GM18526 (cell line): Measurements from ENCODE around the gene HOTAIR.

Source experiments
- POLR2A ChIP-seq: IDR thresholded peaks from 3 replicates; pipeline ENCODE4 v1.6.1; 2011; ENCODE audit not compliant: insufficient read length; ENCODE audit errors: extremely low read depth

Gene HOTAIR

DNA sequence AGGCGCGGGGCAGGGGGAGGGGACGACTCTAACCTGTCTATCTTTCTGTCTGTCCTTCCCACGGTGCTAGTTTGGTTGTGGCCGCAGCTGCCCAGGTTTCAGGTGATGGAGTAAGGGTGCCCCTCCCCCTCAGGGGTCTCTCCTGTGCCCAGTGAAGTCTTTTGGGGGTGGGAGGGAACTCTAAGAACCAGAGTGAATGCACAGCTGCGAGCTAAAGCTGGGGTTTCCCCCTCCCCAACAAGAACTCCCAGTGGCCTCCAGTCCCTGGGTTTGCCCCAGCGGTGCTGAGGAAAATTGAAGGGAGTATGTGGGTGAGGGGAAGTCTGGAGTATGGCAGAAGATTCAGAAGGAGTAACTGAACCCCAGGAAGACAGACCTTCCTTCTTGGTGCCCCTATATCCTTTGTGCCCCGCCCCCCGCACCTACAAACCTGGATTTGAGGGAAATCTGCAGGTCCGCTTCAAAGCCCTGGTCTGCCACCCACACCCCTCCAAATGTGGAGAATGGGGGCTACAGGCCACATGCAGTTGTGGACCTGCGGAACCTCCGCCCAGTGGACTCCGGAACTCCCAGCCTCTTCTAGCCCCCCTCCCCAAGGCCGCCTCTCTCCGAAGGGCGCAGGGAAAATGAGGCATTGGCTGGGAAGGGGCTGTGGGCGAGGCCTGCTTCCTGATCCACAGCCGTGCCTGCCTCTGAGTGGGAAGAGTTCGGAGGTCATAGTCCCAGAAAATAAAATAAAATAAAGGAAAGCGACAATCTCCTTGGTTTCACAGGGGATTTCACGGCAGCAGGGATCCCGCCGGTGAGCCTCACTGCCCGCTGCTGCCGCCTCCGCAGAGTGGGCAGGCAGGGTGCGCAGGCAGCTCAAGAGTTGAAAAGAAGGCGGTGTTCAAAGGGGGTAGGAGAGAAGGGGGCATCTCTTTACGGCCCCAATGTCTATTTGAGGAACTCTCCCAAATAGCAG is 21.8 kb upstream of the HOTAIR start:
- TF ChIP-seq POLR2A: no peak

DNA sequence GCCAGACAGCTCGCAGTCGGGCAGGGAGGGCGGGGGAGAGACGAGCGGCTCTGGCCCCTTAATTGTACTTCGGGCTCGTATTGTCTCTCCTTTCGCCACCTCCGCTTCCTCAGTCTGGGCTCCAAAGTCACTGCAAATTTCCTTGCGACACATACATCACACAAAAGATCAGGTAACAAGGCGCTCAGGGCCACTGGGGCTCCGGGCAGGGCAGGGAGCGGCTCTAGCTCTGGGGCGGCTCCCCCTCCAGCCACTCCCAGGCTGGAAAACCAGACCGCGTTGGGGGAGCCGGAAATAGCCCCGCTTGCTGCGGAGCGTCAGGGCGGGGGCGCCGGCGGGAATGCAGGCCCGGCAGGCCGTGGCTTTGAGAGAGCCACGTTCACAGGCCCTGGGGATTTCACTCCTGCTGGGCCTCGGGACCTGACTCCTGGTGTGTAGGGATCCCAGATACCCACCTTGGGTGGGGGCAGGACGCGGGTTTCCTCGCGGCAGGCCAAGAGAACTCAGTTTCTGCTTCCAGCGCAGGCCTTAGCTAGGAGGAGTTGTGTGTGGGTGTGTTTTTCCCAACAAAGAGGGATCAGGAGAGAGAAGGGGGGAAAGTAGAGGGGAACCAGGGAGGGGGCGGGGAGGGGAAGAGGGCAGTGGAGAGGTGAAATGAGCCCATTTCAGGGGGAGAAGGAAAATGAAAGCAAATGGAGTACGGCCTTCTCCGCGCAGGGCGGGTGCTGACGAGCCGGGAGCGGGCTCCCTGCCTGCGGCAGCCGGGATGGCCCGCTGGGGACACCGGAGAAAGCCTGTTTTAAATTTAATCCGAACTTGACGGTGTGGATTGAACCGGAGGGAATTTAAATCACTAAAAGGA is 20.9 kb upstream of the HOTAIR start:
- no peak for TF ChIP-seq POLR2A

DNA sequence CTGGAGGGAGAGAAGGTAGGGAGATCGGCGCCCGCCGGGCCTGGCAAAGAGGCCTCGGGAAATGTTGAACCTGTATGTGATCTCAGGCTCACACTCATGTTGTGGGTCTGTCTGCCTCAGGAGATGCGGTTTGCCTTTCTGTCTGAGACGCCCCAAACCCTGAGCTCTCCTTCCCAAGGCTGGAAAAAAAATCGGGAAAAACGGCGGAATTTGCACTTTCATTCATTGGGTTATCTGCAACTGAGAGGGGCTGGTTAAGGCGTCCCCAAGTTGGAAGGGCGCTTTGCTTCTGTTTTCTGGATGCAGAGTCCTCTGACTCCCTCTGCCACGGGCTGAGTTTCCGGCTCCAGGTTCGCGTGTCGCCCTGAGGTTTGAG is 20.2 kb upstream of the HOTAIR start:
- no peak for TF ChIP-seq POLR2A

DNA sequence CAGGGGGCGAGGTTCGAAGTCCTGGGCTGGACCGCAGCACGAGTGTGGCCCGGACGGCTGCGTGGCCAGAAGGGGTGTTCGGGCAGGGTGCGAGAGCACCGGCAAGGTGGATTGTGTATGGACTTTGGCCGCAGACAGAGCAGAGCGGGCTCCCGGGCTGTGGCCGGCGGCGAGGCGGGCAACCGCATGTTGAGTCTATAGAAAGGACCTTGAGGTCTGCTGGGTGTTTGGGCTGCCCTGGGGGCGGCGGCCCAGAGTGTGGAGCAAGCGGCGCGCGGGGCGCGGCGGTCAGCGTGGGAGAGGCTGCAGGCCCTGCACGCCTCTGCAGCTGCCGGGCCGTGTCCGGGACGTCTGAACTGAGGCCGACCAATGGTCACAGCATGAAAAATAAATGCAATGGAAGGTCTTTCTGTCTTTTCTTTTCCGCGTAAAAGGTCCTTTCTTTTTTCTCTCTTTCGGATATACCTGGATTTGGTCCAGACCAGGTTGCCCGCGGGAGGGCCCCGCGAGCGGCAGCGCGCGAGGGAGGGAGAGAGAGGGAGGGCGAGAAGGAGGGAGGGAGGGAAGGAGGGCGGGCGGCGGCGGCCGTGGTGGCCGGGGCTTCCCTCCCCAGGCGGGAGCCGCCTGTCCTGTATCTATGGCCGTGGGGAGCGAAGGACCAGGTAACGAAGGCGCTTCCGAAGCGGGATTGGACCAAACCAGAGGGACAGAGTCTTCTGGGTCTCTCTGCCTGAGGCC is 19.7 kb upstream of the HOTAIR start:
- TF ChIP-seq POLR2A: no peak

DNA sequence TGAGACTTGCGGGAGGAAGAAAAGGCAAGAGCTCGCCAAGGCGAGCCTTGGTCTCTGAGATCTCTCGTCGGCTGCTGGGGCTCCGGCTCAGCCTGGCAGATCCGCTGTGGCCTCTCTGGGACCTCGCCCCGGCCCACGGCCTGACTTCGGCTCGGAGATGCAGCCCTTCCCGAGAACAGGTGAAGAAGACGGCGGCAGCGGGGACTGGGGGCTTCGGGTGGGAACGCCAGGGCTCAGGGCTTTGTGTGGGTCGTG is 19.2 kb upstream of the HOTAIR start:
- TF ChIP-seq POLR2A: no peak

DNA sequence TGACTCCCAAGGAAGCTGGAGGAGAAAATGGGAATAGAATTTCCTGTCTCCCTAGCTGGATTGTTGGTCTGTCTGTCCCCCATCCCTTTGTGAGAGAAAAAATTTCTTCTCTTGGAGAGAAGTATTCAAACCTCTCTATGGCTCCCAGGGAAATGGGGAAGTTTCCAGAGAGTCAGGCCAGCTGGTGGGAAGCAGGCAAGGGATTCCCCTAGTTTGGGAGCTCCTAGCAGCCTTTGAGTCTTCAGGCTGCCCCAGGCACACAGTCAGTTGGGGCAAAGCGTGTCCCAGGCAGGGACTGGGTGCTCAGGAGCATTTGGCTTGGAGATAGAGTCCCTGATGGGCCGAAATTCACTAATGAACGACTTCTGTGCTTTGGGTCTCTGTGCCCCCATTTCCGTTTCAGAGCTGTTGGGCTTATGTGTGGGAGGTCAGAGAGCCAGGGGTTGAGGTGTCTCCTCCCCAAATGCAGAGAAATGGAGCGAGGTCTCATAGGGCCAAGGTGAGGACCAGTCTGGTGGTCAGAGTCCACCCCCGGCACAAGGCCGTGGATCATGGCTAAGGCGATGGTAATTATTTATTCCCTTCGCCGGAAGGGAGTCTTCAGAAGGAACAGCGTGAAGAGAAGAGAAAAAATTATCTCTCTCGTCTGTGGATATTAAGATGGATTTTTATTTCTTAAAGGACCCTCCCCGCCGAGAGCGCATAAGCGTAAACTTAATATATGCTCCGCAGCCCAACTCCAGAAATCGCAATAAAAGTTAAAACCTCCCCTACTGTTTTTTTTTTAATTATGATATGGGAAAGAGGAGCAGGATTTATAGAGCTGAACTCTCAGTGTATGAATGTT is 18.6 kb upstream of the HOTAIR start:
- no peak for TF ChIP-seq POLR2A

DNA sequence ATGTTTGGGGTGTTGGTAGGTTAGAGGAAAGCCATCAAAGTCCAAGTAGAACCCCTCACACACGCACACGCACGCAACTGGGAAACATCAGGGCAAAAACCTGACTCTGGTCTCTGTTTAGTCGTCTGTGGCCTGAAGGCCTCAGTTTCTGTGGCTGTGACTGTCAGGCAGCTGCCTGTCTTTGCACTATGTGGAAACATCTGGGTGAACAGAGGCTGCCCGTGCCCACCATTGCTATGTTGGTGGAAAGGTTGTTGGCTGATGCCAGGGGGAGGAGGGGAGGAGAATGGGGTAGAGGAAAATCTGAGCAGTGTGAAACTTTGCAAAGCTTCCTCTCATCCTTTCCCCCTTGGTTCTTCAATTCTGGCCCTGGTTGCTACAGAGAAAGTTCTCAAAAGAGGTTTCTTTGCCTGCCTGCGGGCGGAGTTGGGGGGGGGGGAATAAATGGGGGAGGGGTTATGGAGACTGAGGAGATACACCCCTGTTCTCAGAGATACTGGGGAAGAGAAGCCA is 17.7 kb upstream of the HOTAIR start:
- no peak for TF ChIP-seq POLR2A

DNA sequence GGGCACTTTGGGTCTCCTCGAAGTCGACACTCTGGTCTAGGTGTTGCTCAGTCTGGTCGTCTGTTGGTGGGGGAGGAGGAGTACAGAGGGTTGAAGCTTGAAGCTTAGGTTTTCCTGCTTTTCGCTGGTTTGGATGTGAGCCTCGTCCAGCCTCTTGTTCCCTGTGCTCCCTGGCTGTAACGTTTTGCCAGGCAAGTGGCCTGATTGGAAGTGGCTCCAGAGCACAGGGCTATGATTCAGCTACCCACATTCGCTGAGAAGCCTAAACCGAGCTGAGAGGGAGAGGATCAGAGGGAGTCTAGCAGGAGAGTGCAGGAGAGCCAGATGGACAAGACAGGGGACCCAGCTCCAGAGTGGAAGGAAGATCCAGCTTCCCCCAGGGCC is 16.3 kb upstream of the HOTAIR start:
- TF ChIP-seq POLR2A: no peak

DNA sequence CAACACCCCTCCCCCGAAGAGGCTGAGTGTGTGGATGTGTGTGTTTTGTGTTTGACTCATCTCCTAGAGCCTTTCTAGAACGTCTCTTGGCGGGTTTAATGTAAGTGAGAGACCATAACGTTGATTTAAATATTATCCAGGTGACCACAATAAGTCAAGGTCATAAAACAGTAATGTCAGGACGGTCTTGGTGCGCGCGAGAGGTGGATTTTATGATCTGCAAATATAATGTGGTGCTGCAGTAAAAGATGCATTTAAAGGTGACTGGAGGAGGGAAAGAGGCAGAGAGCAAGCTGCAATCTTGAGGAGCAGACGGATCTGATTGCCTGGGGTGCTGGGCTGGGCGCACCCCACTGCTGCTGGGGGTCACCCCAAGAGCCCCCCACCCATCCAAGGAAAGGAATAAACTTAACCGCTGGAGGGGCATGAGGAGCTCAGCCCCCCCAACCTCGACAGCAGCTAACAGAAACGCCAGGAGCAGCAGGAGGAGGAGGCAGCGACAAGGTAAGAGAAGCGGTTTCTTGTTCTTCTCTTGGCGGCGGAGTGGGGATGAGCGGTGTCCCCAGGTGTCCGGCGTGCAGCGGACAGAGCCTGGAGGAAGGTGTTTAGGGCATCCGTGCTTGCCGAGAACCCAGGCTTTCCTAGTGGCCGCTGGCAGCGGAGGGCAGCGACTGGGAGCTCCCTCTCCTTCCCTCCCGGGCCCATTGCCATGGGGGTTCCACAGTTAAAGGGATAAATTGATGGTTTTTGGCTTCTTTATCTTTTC is 15.7 kb upstream of the HOTAIR start:
- TF ChIP-seq POLR2A: no peak

DNA sequence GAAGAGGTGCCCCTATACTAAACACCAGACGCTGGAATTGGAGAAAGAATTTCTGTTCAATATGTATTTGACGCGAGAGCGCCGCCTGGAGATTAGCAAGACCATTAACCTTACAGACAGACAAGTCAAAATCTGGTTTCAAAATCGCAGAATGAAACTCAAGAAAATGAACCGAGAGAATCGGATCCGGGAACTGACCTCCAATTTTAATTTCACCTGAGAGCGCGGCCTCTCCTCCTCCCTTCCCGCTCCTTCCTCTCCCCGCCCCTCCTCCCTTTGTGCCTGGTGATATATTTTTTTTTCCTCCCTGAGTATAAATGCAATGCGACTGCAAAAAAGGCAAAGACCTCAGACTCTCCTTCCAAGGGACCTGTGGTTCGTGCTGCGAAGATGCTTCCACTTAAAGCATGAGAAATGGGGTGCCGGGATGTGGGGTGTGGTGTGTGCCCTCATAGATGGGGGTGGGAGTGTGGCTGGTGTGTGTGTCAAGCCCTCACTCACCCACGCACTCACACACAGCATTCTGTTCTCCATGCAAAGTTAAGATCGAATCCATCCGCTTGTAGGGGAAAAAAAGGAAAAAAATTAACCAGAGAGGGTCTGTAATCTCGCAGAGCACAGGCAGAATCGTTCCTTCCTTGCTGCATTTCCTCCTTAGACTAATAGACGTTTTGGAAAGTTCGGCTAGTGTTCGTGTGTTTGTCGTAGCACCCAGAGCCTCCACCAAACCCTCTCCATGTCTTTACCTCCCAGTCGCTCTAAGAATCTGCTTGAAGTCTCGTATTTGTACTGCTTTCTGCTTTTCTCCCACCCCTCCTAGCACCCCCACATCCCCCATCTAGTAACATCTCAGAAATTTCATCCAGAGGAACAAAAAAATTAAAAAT is 14.7 kb upstream of the HOTAIR start:
- no peak for TF ChIP-seq POLR2A

DNA sequence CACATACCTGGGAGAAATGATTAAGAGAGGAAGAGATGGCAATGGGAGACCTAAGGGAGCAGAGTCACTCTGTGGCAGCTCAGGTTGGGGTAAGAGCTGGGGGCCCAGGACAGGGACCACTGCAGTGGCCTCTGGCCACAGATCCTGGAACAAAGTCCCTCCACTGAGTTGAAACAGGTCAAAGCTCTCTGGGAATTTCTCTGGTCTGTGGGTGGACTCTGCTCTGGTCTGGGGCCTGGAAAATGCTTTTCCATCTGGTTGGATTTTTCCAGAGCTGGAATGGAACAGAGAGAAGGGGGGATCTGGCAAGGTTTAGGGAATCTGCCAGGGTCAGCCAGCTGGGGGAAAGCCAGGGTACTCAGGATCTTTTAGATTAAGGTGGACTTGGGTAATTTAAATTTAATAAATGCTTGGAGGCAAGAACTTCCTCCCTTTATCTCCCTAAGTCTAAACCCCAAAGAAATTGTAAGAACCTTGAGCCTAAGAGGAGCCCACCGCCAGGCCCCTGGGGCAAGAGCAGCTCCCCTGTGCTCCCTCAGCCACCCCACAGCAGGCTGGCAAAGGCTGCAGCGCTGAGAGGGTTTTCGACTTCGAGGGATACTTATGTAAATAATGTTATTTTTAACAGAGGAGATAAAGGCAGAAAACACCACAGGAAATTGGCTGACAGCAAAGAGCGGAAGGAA is 13.9 kb upstream of the HOTAIR start:
- no peak for TF ChIP-seq POLR2A

DNA sequence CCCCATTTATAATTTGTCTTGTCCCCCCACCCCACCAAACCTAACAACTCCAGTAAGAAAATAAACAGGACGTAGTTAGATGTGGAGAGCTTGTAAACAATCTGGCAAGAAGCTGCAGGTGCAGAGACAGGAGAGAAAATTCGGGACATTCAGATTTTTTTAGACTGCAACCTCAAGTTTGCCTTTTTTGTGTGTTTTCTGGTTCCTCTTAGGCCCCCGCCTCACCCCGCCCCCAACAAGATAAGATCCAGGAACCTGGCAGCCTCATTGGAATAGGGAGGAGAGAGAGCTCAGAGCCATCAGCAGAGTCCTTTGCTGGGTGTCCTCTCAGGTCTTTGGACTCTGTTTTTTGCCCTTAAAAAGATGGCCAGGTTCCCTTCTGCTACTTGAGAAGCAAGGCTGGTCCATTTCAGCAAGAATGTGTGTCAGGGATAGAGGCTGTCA is 13.1 kb upstream of the HOTAIR start:
- no peak for TF ChIP-seq POLR2A
